Astrocyte of the spinal cord (primary cell): ENCODE results near the gene FBXL19.

Source experiments
- DNase-seq: peaks from one replicate; pipeline ENCODE4 v3.0.0; 2011; ENCODE audit warnings: low read depth, low spot score
- H3K4me3 ChIP-seq: 2 replicates; pipeline ENCODE4 v1.5.1; 2011; ENCODE audit warnings: low read depth, mild to moderate bottlenecking, low read length, moderate library complexity
- in situ Hi-C: cut with HindIII; loops from 2 replicates; pipeline ENCODE4 v1.10.0; 2017; ENCODE audit warnings: low sequenced_read_pairs
- TF ChIP-seq, protein P1 (sequence below): IDR thresholded peaks from 2 replicates; pipeline ENCODE4 v1.5.1; 2012; ENCODE audit warnings: low read depth, mild to moderate bottlenecking, low read length, inconsistent platforms

Gene FBXL19

DNA sequence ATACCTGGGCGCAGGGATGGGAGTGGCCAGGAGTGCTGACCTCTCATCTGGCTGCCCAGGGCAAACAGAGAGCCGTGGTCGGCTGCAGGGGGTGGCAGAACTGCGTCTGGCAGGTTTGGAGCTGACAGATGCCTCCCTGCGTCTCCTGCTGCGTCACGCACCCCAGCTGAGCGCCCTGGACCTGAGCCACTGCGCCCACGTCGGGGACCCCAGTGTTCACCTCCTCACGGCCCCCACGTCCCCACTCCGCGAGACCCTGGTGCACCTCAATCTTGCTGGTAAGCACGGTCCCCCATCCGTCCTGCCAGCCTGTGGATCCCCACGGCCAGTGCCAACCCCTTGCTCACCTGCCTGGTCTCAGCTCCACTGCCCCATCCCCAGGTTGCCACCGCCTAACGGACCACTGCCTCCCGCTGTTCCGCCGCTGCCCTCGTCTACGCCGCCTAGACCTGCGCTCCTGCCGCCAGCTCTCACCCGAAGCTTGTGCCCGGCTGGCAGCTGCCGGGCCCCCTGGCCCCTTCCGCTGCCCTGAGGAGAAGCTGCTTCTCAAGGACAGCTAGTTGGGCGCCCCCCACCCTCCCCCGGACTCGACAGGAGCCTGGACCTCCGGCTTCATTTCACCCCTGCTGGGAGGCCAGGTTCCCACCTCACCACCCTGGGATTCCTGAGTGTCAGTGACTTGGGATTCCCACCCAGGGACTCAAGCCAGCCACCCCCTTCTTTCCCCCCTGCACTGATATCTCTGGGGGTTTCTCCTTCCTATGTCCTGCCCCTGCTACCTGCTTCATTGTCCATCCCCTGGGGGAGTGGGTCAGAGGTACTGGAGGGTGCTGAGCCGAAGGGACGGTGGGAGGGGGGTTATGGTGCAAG lies 23.5 kb downstream of the FBXL19 start:
- DNase-seq = no peak
- in situ Hi-C loops = no loop called here
- H3K4me3 ChIP-seq = no peak overlapping the region
- TF ChIP-seq, protein P1, sequence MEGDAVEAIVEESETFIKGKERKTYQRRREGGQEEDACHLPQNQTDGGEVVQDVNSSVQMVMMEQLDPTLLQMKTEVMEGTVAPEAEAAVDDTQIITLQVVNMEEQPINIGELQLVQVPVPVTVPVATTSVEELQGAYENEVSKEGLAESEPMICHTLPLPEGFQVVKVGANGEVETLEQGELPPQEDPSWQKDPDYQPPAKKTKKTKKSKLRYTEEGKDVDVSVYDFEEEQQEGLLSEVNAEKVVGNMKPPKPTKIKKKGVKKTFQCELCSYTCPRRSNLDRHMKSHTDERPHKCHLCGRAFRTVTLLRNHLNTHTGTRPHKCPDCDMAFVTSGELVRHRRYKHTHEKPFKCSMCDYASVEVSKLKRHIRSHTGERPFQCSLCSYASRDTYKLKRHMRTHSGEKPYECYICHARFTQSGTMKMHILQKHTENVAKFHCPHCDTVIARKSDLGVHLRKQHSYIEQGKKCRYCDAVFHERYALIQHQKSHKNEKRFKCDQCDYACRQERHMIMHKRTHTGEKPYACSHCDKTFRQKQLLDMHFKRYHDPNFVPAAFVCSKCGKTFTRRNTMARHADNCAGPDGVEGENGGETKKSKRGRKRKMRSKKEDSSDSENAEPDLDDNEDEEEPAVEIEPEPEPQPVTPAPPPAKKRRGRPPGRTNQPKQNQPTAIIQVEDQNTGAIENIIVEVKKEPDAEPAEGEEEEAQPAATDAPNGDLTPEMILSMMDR = no peak

DNA sequence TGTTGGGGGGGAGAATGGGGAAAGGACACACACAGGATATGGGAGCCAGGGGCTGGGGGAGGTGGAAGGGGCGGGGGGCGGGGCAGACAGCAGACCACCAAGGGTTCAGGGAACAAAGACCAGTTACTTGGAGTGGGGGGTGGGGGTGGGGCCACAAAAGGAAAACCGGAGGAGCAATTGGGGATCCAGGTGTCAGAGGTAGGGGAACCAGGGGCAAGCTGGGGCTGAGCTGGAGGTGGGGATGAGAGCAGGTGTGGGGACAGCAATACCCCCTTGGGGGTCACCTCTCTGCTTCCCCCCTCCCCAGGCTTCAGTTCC lies 24.1 kb downstream of the FBXL19 start:
- no peak overlapping the region for H3K4me3 ChIP-seq
- in situ Hi-C loops = no loop called here
- TF ChIP-seq, protein P1 = no peak

DNA sequence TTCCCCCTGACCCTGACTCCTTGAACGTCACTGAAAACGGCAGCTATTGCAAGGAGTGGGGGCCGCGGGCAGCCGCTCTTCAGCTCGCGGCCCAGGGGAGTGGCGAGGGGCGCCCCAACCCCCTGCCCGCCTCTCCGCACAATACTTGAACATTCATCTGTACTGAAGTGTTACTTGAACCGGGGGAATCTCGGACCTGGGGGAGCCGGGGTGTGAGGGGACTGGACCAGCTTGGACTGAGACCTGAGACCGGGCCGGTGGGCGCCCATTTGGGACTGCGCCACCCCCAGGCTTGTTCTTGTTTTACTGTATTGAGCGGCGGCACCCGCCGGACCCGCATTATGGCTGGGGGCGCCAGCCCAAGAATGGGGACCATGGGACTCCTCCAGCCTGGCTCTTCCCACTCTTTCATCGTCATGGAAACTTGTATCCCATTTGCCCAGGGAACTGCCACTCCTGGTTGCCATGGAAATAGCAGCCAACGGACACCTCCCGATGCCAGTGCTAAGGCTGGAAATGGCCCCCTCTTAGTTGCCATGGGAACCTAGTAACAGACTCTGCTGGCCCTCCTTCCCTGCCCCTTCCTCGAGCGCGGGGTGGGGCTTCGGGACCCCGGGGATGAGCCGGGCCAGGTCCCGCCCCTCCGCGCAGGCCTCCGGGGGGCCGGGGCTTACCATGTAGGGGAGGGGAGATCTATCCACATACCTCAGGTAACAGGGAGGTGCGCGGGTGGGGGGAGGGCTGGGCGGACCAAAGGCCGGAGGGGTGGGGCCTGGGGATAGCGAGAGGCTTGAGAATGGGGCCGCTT lies 24.7 kb downstream of the FBXL19 start:
- in situ Hi-C loops = no loop called here
- H3K4me3 ChIP-seq = peak overlapping the region; percentile 70
- peak; percentile 98 for DNase-seq
- TF ChIP-seq, protein P1 = peak; percentile 5

More for the DNA sequence above, 24.1 kb downstream of the FBXL19 start:
- no peak for DNase-seq

DNA sequence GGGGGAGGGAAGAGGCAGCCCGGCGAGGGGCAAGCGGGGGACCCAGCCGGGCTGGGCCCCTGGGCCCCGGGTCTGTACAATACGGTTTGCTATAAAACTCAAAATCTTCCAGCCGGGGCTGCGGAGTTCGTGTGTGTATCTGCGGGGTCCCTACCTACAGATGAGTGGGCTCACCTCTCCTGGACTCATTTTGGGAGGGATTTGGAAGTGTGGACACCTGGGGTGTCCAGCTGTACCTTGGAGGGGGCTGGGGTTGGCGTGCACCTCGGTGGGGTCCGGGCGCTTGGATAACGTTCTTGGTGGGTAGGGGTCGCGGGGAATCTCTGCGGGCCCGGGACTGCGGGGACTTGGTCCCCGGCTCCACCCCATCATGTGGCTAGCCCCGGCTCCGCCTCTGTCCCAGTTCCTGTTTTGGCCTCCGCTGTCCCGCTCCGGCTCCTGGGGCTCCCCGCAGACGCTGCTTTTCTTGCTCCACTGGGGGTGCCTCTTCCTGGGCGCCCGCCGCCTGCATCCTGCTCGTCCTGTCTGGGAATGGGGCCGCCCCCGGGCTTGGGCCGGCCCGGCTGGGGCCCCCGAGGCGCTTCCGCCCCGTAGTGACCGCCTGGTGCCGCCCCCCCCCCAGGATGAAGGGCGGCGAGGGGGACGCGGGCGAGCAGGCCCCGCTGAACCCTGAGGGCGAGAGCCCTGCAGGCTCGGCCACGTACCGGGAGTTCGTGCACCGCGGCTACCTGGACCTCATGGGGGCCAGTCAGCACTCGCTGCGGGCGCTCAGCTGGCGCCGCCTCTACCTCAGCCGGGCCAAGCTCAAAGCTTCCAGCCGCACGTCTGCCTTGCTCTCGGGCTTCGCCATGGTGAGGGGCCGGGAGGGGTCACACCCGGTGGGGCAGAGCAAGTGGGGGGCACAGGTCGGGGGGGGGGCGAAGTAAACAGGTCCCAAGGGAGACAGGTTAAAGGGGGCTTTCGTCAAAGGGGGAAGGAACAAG lies 25.6 kb downstream of the FBXL19 start, which contains the start of gene ORAI3:
Gene ORAI3 (plus strand): TSS at position 402 of the 983 bp plus-strand sequence. CDS start 222 bp downstream, at position 624.
- DNase-seq = peak; percentile 53
- TF ChIP-seq, protein P1 = no peak
- H3K4me3 ChIP-seq = peak within 1 kb of the TSS; percentile 70
- in situ Hi-C loops = no loop called here

DNA sequence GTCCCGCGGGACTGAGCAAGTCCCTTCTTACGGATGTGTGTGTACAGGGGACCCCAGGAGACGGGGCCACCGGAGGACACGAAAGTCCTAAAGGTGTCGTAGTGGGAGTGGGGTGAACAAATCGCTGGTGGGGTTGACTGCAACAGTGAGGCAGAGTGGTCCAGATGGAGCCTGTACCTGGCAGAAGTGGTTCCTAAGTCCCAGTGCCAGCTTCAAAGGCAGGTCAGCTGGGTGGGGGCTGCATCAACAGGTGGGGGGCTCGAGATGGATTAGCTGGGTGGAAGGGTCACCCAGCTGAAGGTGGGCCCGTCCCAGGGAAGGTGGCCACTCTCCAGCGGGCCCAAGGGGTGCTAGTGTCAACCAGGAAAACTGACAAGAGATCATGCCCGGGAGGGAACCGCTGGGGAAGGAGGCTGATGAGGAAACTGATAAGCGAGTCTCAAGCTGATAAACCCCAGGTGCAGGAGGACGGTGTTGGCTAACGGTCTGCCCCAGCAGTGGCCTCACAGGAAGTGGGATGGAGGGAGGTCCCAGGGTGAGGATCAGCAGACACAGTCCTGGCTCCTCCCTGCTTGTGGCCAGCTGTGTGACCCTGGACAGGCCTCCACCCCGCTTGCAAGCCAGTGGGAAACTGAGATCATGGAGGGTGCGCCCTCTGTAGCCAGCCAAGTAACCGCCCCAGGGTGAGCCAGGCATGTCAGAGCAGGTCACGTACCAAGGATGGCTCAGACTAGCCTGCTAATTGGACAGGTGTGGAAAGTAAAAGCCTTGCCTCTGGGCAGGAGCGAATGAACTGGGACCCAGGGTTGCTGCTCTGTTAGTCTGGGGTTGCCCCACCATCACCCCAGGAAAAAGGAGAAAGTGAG lies 26.5 kb downstream of the FBXL19 start:
- DNase-seq = peak; percentile 60
- in situ Hi-C loops = no loop called here
- TF ChIP-seq, protein P1 = no peak
- H3K4me3 ChIP-seq = peak overlapping the region; percentile 70
